DND-41 (cell line): ENCODE results near the gene F13B.

Source experiments
- ATAC-seq: fragments of 200-7000 bp; cut with Tn5 transposase; 3 replicates; pipeline ENCODE4 v1.9.1; 2021; ENCODE audit warnings: low read depth; ENCODE audit not compliant: insufficient read depth
- DNase-seq: peaks from one replicate; pipeline ENCODE4 v3.0.0-alpha.2; 2020
- H2AFZ ChIP-seq: 2 replicates; pipeline ENCODE4 v1.6.0; 2012; ENCODE audit warnings: low read depth, low read length
- H3K27ac ChIP-seq: 2 replicates; pipeline ENCODE4 v1.5.1; 2012; ENCODE audit warnings: low read length, inconsistent platforms
- H3K27me3 ChIP-seq: fragments of 200-600 bp; sonication (generic); 2 replicates; pipeline ENCODE4 v1.6.0; 2012; ENCODE audit warnings: low read length, mild to moderate bottlenecking, inconsistent platforms; ENCODE audit not compliant: insufficient read depth, poor library complexity
- H3K36me3 ChIP-seq: 2 replicates; pipeline ENCODE4 v1.5.1; 2012; ENCODE audit warnings: low read length, inconsistent platforms; ENCODE audit not compliant: insufficient read depth
- H3K4me1 ChIP-seq: 2 replicates; pipeline ENCODE4 v1.5.1; 2012; ENCODE audit warnings: mild to moderate bottlenecking, low read length; ENCODE audit not compliant: insufficient read depth
- H3K4me2 ChIP-seq: 2 replicates; pipeline ENCODE4 v1.6.0; 2012; ENCODE audit warnings: mild to moderate bottlenecking, moderate library complexity, low read length, inconsistent platforms; ENCODE audit not compliant: insufficient read depth
- H3K4me3 ChIP-seq, 2 experiments: fragments of 200-600 bp in 1 of 2; shearing (Covaris generic) in 1 of 2; 2 replicates each; pipeline ENCODE4 v1.5.1; 2012 to 2016; ENCODE audit warnings: inconsistent platforms in 2 of 2, low read length in 2 of 2, mild to moderate bottlenecking in 2 of 2, low read depth in 1 of 2, moderate library complexity in 1 of 2
- H3K79me2 ChIP-seq: 2 replicates; pipeline ENCODE4 v1.6.0; 2012; ENCODE audit warnings: low read length, inconsistent platforms; ENCODE audit not compliant: insufficient read depth
- H3K9ac ChIP-seq: 2 replicates; pipeline ENCODE4 v1.6.0; 2012; ENCODE audit warnings: low read depth, mild to moderate bottlenecking, inconsistent platforms, low read length, moderate library complexity
- H3K9me3 ChIP-seq: 2 replicates; pipeline ENCODE4 v1.5.1; 2012; ENCODE audit warnings: low read length, moderate library complexity, mild to moderate bottlenecking, inconsistent platforms; ENCODE audit not compliant: insufficient read depth, severe bottlenecking
- H4K20me1 ChIP-seq: 2 replicates; pipeline ENCODE4 v1.6.0; 2012; ENCODE audit warnings: low read length; ENCODE audit not compliant: insufficient read depth
- CTCF ChIP-seq: IDR thresholded peaks from 2 replicates; pipeline ENCODE4 v1.5.1; 2012; ENCODE audit warnings: borderline replicate concordance, low read length, moderate library complexity, mild to moderate bottlenecking; ENCODE audit not compliant: poor library complexity, severe bottlenecking; ENCODE audit errors: extremely low read depth
- EZH2 ChIP-seq: IDR thresholded peaks from 3 replicates; pipeline ENCODE4 v1.6.1; 2012; ENCODE audit warnings: borderline replicate concordance, low read depth, mild to moderate bottlenecking, moderate library complexity, low read length, inconsistent platforms; ENCODE audit not compliant: severe bottlenecking

The F13B gene

GRCh38 chr1:197008861-197009260 lies 58.2 kb downstream of the F13B start:
- Histone ChIP-seq H3K4me1 (no peaks in the 10 kb centered on the region), H3K27ac (no peak overlapping the region), H3K9me3 (no peaks in the 10 kb centered on the region), H3K9ac (no peak overlapping the region), H3K4me3 (no peak overlapping the region), H3K36me3 (no peaks in the 10 kb centered on the region), H2AFZ (no peak overlapping the region), H4K20me1 (no peaks in the 10 kb centered on the region), H3K4me2 (no peak overlapping the region), H3K27me3 (no peaks in the 10 kb centered on the region), H3K79me2 (no peaks in the 10 kb centered on the region)
- ATAC-seq (no peak), DNase-seq (no peak)
- TF ChIP-seq EZH2 (no peak), CTCF (no peak)

DNA sequence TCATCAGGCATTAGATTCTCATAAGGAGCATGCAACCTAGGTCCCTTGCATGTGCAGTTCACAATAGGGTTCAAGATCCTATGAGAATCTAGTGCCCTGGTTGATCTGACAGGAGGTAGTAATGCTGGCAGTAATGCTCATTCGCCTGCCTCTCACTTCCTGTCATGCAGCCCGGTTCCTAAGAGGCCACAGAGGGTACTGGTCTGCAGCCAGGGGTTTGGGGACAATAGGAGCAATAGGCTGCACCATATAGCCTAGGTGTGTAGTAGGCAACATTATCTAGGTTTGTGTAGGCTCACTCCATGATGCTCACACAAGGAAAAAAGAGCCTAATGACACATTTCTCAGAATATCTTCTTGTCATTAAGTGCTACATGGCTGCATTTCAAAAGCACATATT lies 63.9 kb downstream of the F13B start:
- Histone ChIP-seq H3K27ac (no peak overlapping the region), H3K27me3 (no peaks in the 10 kb centered on the region), H3K4me3 (no peak overlapping the region), H3K9ac (no peak overlapping the region), H3K36me3 (no peaks in the 10 kb centered on the region), H3K9me3 (no peaks in the 10 kb centered on the region), H2AFZ (no peak overlapping the region), H4K20me1 (no peaks in the 10 kb centered on the region), H3K4me1 (no peaks in the 10 kb centered on the region), H3K4me2 (no peak overlapping the region), H3K79me2 (no peaks in the 10 kb centered on the region)
- DNase-seq (no peak), ATAC-seq (no peak; the same call in 2 of the 3 replicates)
- TF ChIP-seq EZH2, result no peak

DNA sequence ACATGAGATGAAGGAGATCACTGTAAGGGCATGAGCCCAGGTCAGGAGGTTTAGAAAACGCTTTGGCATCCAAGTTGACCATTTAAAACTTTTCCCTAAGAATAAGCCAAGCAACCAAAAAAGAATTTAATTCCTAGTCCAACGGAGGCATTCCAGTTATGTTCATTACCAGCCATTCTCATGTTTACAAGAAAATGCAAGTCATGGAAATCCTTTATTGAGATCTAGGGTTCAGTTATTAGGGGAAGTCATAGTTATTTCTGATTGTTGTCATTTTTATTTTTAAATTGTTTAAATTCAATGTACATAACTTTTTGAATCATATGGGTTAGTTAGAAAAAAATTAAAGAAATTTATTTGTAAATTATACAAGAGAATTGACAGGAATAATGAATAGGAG lies 65.2 kb downstream of the F13B start:
- no peak for ATAC-seq
- no peaks in the 10 kb centered on the region for H3K4me1 ChIP-seq
- no peak for DNase-seq
- no peaks in the 10 kb centered on the region for H3K79me2 ChIP-seq
- no peaks in the 10 kb centered on the region for H3K9me3 ChIP-seq
- H3K4me2 ChIP-seq, result no peak overlapping the region
- H2AFZ ChIP-seq, result no peak overlapping the region
- no peak overlapping the region for H3K4me3 ChIP-seq
- H3K36me3 ChIP-seq, result no peaks in the 10 kb centered on the region
- no peak for TF ChIP-seq EZH2
- no peak for TF ChIP-seq CTCF
- no peak overlapping the region for H3K9ac ChIP-seq
- no peaks in the 10 kb centered on the region for H4K20me1 ChIP-seq
- no peaks in the 10 kb centered on the region for H3K27me3 ChIP-seq
- H3K27ac ChIP-seq, result no peak overlapping the region

DNA sequence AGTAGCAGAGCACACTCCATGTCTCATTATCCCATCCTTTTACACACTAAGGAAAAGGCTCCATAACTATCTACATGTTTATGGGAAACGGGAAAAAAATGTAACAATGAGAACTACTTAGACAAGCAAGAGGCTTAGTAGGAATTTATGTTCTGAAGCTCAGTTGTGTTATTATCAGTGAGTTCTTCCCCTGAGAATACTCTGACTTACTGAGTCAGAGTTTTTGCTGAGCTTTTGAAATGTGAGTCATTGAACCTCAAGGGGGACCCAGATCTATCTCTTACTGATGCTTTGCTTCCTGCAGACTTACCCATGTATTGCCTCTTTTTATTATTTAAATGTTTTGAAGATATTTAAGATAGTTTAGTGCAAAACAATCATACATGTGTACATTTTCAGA lies 69.6 kb downstream of the F13B start:
- ATAC-seq (no peak), DNase-seq (no peak)
- no peaks in the 10 kb centered on the region for H3K36me3 ChIP-seq
- H3K4me3 ChIP-seq, result no peak overlapping the region
- H2AFZ ChIP-seq, result no peak overlapping the region
- no peaks in the 10 kb centered on the region for H3K79me2 ChIP-seq
- no peak overlapping the region for H3K4me2 ChIP-seq
- no peaks in the 10 kb centered on the region for H3K27me3 ChIP-seq
- H4K20me1 ChIP-seq, result no peaks in the 10 kb centered on the region
- no peak for TF ChIP-seq CTCF
- TF ChIP-seq EZH2, result no peak
- H3K27ac ChIP-seq, result no peak overlapping the region
- H3K9ac ChIP-seq, result no peak overlapping the region
- no peaks in the 10 kb centered on the region for H3K4me1 ChIP-seq
- H3K9me3 ChIP-seq, result no peaks in the 10 kb centered on the region
